GM21737 (cell line): ENCODE measurements around the gene CSHL1.
"Not testable (repeated sequence)": the region's sequence is repeated elsewhere in the genome, so short reads cannot be mapped to it uniquely, and the experiment has no call there.

Experiments used
- ATAC-seq: cut with Tn5 transposase; IDR thresholded peaks from one replicate; pipeline ENCODE4 v1.9.1; 2021; ENCODE audit warnings: mild to moderate bottlenecking, moderate library complexity; ENCODE audit not compliant: unreplicated experiment

Gene CSHL1

DNA sequence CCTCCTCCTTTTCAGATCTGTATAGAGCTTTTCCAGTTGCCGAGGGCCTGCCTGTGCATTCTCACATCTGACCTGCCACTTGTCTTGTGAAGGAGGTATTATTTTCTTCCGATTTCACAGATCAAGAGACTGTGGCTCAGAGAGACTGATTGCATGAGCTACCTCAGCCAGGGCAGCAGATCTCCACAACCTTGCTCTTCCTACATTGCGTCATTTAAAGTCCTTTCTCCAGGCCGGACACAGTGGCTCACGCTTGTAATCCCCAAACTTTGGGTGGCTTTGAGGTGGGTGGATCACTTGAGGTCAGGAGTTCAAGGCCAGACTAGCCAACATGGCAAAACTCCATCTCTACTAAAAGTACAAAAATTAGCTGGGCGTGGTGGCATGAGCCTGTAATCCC is 9.0 kb upstream of the CSHL1 start:
- not testable (repeated sequence) for ATAC-seq

DNA sequence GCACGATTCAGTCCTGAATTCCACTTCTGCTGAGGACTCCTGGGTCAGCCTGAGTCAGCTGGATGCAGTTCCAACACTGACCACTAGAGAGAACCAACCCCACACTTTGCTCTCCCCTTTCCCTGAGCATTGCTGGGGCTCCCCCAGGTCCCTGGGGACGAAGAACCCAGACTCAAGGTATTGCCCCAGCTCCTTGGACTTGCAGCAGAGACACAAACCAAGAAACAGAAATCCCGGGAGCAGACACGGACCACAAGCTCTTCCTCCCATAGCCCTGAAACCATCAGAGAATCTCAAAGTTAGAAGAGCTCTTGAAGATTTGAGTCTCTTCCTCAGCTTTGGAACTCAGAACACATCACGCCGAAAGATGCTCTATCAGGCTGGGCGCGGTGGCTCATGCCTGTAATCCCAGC is 8.3 kb upstream of the CSHL1 start:
- ATAC-seq, result no peak

DNA sequence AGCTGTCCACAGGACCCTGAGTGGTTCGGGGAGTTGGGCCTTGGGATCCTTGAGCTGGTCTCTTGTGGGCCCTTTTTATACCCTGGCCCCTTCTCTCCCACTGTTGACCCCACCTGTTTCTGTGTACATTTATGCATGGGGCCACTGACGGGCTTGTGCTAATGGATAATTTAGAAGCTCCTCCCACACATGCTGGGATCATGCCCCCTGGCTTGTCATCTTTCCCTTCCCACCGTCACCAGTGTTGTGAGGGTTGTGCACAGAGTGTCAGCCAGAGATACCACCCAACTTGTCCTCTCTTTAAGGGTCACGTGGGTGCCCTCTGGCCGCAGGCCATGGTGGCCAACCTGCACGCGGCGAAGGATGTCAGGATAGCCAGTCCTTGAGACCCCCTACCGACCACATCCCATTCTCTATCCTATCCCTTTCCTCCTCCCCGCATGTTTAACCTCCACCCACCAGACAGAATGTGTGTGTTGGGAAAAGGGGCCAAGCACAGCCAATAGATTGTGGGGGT is 7.8 kb upstream of the CSHL1 start, which contains the start of gene GH1:
Gene GH1 (minus strand): TSS at position 51 of the 517 bp plus-strand sequence. CDS start 63 bp downstream, outside the sequence.
- not testable (repeated sequence) for ATAC-seq

- no peak for ATAC-seq
Measured at GRCh38 chr17:63918305-63918704, 7.2 kb upstream of the CSHL1 start.

DNA sequence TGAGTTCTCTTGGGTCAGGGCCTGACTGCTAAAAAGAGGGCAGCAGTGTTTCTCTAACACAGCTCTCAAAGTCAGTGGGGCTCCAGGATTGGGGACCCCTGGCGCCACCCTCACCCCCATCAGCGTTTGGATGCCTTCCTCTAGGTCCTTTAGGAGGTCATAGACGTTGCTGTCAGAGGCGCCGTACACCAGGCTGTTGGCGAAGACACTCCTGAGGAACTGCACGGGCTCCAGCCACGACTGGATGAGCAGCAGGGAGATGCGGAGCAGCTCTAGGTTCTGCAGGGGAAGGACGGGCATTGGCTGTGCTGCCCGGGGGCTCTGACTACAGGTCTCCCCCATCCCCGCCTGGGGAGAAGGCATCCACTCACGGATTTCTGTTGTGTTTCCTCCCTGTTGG is 6.6 kb upstream of the CSHL1 start:
- no peak for ATAC-seq

GRCh38 chr17:63917206-63917605 is 6.1 kb upstream of the CSHL1 start:
- ATAC-seq, result not testable (repeated sequence)

GRCh38 chr17:63916566-63917185 is 5.6 kb upstream of the CSHL1 start:
- ATAC-seq, result no peak

- not testable (repeated sequence) for ATAC-seq
Measured at GRCh38 chr17:63915753-63916152, 4.7 kb upstream of the CSHL1 start.

- no peak for ATAC-seq
Measured at GRCh38 chr17:63914471-63914870, 3.4 kb upstream of the CSHL1 start.

DNA sequence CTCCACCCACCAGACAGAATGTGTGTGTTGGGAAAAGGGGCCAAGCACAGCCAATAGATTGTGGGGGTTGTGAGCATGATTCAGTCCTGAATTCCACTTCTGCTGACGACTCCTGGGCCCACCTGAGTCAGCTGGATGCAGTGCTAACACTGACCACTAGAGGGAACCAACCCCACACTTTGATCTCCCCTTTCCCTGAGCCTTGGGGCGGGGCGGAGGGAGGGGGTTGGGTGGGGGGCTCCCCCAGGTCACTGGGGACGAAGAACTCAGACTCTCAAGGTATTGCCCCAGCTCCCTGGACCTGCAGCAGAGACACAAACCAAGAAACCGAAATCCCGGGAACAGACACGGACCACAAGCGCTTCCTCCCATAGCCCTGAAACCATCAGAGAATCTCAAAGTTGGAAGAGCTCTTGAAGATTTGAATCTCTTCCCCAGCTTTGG is 621 bp upstream of the CSHL1 start:
- ATAC-seq, result no peak

DNA sequence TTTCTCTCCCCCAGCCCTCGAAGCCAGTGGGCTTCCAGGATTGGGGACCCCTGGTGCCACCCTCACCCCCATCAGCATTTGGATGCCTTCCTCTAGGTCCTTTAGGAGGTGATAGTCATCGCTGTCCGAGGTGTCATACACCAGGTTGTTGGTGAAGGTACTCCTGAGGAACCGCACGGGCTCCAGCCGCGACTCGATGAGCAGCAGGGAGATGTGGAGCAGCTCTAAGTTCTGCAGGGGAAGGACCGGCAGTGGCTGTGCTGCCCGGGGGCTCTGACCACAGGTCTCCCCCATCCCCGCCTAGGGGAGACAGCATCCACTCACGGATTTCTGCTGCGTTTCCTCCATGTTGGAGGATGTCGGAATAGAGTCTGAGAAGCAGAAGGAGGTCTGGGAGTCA is 962 bp downstream of the CSHL1 start:
- ATAC-seq, result no peak

GRCh38 chr17:63909586-63909985 is 1.5 kb downstream of the CSHL1 start:
- not testable (repeated sequence) for ATAC-seq

GRCh38 chr17:63907161-63907778 is 3.8 kb downstream of the CSHL1 start:
- not testable (repeated sequence) for ATAC-seq

DNA sequence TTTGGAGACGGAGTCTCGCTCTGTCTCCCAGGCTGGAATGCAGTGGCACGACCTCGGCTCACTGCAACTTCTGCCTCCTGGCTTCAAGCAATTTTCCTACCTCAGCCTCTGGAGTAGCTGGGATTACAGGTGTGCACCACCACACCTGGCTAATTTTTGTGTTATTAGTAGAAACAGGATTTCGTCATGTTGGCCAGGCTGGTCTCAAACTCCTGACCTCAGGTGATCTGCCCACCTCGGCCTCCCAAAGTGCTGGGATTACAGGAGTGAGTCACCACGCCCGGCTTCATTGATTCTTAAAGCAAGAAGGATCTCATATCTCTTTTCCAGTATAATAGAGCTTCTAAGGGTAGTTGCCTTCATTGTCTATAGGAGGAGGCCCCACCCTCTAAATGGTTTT is 6.3 kb downstream of the CSHL1 start:
- not testable (repeated sequence) for ATAC-seq

DNA sequence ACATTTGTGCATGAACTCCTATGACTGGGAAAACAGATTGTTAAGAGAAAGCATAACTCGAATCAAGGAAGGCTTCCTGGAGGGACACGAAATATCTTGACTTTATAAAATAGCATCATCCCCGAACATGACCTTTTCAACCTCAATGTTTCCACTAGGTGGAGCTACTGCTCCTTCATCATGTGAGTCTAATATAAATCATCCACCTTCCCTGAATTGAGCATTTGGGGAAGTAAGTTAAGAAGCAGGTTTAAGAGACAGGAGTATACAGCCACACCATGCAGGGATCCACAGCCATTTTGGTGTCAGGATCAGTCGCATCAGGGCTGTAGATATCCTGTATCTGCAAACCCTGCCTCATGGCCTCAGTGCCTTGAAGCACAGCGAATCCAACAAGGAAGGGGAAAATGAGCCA is 7.3 kb downstream of the CSHL1 start:
- not testable (repeated sequence) for ATAC-seq

DNA sequence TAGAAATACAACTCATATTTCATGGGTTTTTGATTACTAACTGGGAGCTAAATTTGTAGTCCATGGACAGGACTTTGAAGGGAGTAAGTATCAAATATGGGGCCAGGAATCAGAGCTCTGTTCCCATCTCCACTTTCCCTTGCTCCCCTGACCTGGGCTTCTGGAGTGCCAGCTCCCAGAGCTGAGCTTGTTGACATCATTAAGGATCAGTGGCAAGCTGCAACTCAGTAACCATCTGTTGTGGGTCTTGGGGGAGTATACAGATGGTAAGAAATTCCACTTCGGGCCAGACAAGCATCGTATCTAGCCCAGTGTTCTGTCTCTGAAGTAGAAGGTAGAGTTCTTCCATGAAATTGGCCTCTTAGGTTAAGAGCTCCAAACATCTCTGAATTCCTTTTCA is 9.1 kb downstream of the CSHL1 start:
- ATAC-seq, result not testable (repeated sequence)

DNA sequence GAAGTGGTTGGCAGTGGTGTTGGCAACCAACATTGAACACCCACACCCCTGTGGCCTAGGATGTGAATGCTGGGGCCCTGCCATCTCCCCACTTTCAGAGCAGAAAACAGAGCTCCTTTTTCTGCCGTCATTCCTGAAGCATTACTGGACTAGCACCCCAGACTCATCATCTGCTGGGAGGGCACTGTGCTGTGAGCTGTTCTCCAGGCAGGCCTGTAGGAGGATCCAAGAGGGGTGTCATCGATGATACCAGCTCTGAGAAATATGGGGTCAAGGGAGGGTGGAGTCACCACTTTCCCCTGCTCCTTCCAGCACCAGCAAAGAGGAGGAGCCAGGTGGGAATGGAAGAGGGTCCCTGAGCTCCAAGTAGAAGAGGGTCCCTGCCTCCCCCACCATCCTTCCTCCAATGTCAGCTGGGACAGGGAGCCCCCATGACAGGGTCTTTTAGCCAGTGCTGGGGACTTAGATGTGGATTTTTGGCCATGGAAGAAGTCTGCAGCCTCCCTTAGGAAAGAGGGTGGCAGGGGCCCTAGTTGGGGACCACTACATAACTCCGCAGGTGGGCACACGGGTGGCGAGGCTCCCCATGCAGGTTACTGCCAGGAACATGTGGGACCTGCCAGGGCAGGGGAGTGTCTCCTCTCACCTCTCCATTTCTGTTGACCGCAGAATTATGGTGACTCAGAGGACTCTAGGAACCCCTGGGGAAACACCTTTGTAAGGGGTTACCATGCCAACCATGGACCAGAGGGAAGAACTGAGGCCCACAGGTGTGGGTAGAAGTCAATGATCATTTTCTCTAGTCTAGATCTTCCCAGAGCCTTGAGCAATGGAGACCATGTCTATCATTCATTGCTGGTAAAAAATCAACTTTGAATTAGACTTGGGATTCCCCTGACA is 11.9 kb downstream of the CSHL1 start:
- ATAC-seq, result not testable (repeated sequence)

- ATAC-seq, result not testable (repeated sequence)
Measured at GRCh38 chr17:63896524-63897354, 14.3 kb downstream of the CSHL1 start, which contains the start of gene CSH1. Gene CSH1 (minus strand): TSS chr17:63896574. CDS start chr17:63896511, 63 bp downstream.

- ATAC-seq, result not testable (repeated sequence)
Measured at GRCh38 chr17:63894821-63895220, 16.2 kb downstream of the CSHL1 start.

DNA sequence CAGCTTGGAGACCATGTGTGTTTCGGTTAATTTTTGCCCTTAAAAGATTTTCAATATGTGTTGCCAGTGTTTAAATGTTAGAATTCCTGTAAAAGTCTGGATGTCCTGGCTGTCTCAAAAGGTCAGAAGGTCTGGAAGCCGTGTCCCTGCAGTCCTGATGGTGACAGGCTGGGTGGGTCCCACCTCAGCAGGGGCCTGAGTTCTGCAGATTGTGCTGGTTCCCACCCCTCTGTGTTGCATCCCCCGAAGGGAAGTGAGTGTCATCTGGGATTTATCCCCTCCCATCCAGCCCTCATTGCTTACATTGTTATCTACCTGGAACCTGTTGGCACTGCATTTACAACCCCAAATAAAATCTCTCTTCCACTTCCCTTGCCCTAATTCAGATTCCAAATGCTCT is 17.0 kb downstream of the CSHL1 start:
- ATAC-seq, result not testable (repeated sequence)
